Activated naive CD4-positive, alpha-beta T cell treated with anti-CD3 and anti-CD28 coated beads, Interleukin-2, amount 50 U/mL, for 72 hours (primary cell): ENCODE data around the gene SPATS2. TPM values are rescaled to one million over a fixed set of nuclear protein-coding genes. Genes with fewer than 3 reads are reported as not detected.
"Not testable (repeated sequence)": the region's sequence is repeated elsewhere in the genome, so short reads cannot be mapped to it uniquely, and the experiment has no call there.

Source experiments
- ATAC-seq, 2 donors: fragments of 150-1000 bp; cut with Tn5 transposase; 2 replicates each; pipeline ENCODE4 v1.10.0; 2021; ENCODE audit warnings: mild to moderate bottlenecking in 2 of 2, moderate library complexity in 2 of 2
- DNase-seq, 2 donors: peaks; one replicate each; pipeline ENCODE4 v3.0.0; 2021 to 2022; ENCODE audit warnings: low spot score in 2 of 2
- H3K27ac Mint-ChIP-seq, 2 donors: one replicate each; pipeline ENCODE4 v1.8.0; 2022; ENCODE audit warnings: mild to moderate bottlenecking in 2 of 2, mixed read lengths in 2 of 2
- H3K36me3 Mint-ChIP-seq, 2 donors: one replicate each; pipeline ENCODE4 v1.8.0; 2022; ENCODE audit warnings: mixed read lengths in 2 of 2
- H3K9me3 Mint-ChIP-seq, 2 donors: one replicate each; pipeline ENCODE4 v1.8.0; 2022; ENCODE audit warnings: mixed read lengths in 2 of 2
- total RNA-seq, 2 donors: library from RNA; stranded (reverse); gene quantifications; one replicate each; pipeline ENCODE4 v1.2.3, GENCODE V29; 2022

SPATS2 gene
- total RNA-seq, 2 donors from 2014 or later: 14.3 to 20.8 TPM

DNA sequence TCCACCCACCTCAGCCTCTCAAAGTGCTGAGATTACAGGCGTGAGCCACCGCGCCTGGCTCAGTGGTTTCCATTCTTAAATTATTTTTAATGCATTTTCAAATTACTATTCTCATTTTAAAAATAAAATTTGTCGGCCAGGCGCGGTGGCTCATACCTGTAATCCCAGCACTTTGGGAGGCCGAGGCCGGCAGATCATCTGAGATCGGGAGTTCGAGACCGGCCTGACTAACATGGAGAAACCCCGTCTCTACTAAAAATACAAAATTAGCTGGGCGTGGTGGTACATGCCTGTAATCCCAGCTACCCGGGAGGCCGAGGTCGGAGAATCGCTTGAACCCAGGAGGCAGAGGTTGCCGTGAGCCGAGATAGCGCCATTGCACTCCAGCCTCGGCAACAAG lies 33.5 kb upstream of the SPATS2 start:
- not testable (repeated sequence) for ATAC-seq, H3K9me3 Mint-ChIP-seq, DNase-seq, H3K27ac Mint-ChIP-seq
- H3K36me3 Mint-ChIP-seq: peaks cover 5 to 22% of the 10 kb centered on the region in 2 donors

DNA sequence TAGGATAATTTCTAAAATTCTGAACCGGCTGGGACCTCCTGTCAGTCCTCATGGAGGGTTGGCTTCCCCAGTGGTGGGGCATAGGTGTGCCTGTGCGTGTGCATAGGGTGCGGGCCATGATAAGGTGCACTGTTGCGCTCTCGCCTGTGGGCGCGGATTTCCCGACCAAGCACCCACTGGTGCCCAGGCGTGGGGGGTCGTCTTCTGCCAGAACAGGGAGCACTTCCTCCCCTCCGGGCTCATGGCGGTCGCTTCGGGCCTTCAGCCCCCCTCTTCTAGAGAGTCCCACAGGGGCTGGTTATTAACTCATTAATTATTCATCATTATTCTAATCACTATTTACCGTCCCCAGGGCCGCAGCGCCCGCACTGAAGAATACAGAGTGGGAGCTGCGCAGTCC lies 33.0 kb upstream of the SPATS2 start:
- ATAC-seq (no peak), DNase-seq (no peak)
- peaks cover 5 to 22% of the 10 kb centered on the region in 2 donors for H3K36me3 Mint-ChIP-seq
- H3K9me3 Mint-ChIP-seq: no peaks in the 10 kb centered on the region
- H3K27ac Mint-ChIP-seq: no peak overlapping the region

DNA sequence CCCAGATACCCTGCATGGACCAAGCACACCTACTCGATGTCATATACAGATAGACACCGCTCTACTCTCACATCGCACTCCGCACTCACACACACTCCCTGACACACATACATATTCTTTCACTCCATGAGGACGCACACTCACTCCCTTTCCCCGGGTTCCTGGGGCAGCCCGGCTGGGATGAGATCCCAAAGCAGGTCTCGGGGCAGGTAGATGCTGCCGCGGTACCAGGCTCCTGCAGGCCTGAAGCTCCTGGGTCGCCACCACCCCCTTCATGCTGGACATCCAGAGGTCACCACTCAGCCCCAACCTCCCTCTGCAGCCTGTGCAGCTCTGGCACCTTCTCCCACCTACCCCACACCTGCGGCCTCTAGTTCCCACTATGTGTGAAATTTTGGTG lies 32.6 kb upstream of the SPATS2 start:
- ATAC-seq (no peak), DNase-seq (no peak)
- no peaks in the 10 kb centered on the region for H3K9me3 Mint-ChIP-seq
- H3K36me3 Mint-ChIP-seq: peaks cover 5 to 22% of the 10 kb centered on the region in 2 donors
- no peak overlapping the region for H3K27ac Mint-ChIP-seq

DNA sequence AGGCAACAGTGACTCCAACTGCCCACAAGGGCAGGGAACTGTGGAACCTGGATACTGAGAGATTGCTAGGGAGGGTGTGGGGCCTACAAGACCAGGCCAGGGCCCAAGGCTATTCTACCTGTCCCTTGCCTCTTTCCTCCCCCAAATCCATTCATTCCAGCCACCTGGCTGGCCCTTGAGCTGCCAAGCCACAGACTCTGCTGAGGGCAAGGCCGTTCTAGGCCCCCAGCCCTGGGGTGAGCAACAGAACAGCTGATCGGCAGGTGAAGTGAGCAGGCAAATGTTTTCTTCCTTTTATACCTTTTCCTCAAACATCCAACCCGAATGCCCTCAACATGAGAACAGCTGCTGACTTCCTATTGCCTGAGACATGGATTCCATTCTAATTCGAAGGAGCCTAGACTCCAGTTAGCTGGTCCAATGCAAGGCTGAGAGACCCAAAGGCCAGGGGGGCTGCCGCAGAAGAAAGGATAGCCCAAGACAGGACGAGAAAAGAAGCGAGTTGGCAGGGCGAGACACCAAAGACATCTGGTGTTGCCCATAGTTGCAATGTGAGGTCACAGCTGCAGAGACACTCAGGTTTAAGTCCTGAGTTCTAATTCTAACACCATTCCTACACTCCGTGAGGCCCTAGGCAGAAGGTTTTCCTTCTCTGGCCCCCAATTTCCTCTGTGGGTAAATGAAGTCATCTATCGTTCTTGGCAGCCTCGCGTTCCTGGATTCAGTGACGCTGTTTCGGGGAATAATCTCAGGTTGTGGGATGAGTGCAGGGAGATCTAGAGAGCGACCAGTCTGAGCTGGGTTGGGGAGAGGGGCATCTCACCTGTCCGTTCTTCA lies 31.9 kb upstream of the SPATS2 start:
- DNase-seq: no peak
- Mint-ChIP-seq H3K36me3 (peaks cover 5 to 22% of the 10 kb centered on the region in 2 donors), H3K27ac (no peak overlapping the region), H3K9me3 (no peaks in the 10 kb centered on the region)
- ATAC-seq: no peak

DNA sequence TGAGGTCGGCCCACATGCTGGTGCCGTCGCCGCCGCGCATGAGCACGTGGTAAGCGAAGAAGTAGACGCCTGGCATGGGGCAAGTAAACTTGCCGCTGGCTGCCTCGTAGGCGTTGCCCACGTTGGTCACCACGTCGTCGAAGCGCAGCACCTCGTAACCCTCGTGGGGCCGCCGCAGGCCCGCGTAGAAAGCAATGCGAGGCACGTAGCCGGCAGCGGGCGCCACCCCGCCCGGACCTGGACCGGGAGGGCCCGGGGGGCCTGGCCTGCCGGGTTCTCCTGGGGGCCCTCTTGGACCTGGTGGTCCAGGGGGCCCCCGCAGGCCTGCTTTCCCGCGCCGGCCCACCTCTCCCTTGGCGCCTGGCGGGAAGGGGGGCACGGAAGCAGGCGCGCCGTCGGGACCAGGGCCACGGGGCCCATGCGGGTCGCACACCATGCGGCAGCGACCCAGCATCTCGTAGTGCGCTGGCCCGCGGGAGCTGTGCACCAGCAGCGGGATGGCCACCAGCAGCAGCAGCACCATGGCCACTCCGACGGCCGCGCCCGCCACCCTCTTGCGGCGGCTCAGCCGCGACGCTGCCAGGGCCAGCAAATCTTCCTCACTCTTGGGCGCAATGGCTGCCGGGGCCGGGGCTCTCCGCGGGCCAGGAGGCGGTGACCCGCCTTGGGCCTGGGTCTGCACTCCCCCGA lies 31.2 kb upstream of the SPATS2 start:
- H3K27ac Mint-ChIP-seq: no peak overlapping the region
- H3K9me3 Mint-ChIP-seq: no peaks in the 10 kb centered on the region
- DNase-seq (no peak), ATAC-seq (no peak)
- H3K36me3 Mint-ChIP-seq: peaks cover 5 to 17% of the 10 kb centered on the region in 2 donors

DNA sequence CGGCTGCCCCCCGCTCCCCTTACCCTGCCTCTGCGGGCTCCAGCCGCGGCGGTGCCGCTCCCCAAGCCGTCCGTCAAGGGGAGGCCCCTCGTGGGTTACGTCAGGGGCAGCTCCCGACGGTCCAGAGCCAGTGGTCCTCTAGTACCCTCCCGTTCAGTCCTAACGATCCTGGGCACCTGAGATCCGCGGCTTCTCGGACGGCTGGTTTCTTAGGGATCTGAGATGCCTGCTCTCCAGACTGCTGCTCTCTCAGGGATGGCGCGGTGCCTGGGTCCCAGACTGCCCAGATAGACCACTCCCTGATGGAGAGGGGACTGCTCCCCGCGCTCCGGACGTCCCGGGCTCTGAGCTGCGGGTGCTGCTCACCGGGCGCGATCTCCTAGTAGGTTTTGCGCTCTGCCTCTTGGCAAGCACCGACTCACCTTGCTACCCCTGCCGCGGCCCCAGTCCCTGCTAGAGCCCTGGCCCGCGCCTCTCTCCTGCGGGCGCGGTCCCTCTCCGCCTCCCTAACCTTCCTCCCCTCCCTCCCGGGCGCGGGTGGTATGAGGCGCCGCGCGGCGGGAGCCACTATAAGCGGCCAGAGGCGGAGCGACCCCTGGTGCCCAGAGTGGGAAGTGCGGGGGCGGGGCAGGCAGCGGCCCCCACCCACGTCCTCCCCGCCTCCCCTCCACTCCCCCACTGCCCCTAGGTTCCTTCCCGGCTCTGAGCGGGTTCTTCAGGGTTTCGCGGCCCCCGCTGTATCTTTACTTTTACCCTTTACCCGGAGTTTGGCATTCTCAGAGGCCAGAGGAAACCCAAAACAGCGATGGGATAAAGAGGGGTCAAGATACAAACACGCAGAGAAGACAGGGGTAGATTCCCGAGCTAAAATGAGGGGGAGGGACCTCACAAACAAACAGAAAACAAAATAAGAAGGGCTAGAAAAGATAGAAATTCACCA lies 30.3 kb upstream of the SPATS2 start, which contains the start of gene C1QL4:
C1QL4 (minus strand) TSS at position 544 of the 940 bp plus-strand sequence. CDS start 711 bp downstream, outside the sequence.
- Mint-ChIP-seq H3K36me3 (peaks cover 5 to 9% of the 10 kb centered on the region in 2 donors), H3K9me3 (no peaks in the 10 kb centered on the region), H3K27ac (no peak within 1 kb of the TSS)
- DNase-seq: peak; percentile 82 to 96
- ATAC-seq: peak; percentile 84 to 85

DNA sequence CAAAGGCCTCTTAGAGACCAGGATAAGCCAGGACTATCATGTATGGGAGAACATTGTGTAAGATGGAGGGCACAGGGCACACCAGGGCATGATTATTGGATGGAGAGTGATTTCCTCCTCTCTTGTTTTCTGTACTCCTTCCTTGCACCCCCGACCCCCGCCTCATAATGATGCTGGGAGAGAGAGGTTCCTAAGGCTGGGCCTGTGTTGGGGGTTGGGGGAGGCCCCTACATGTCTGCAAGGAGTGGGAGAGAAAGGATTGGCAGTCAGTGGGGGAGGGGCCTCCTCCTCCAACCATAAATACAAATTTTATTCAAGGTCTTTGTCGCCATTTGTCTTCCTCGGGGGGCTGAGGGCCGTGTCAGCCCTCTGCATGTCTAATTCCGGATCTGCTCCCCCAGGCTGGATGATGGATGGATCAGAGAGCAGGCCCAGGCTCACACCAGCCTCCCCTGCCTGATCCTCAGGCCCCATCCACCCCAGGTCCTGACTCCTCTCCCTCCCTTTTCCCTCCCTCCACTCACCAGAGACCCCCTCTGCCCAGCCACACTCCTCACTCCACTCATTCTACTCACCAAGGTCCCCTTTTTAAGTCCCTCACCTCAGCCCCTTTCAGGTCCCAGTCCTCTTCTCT lies 28.3 kb upstream of the SPATS2 start:
- no peak for DNase-seq
- Mint-ChIP-seq H3K9me3 (no peaks in the 10 kb centered on the region), H3K36me3 (peaks cover 5 to 7% of the 10 kb centered on the region in 2 donors), H3K27ac (no peak overlapping the region)
- no peak for ATAC-seq

DNA sequence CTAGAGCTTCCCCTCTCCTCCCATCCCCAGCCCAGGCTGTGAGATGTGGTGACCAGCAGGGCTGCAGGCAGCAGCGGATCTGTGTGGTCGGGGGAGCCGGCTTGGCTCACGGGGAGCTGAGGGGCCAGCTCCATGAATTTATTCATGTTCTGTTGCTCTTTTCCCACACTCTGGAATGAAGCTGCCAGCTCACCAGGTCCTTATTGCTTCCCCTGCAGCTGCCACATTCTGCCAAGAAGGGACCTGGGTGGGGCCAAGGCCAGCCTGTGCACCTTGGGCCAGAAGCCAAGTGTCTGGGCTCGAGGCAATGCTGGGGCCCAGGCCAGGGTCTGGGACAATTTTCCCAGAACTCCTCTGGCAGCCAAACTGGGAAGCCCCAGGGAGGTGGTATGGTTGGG lies 27.8 kb upstream of the SPATS2 start:
- Mint-ChIP-seq H3K9me3 (no peaks in the 10 kb centered on the region), H3K36me3 (peaks cover 5 to 7% of the 10 kb centered on the region in 2 donors), H3K27ac (no peak overlapping the region)
- DNase-seq (peak in 1 of 2 donors; percentile 48), ATAC-seq (no peak)

DNA sequence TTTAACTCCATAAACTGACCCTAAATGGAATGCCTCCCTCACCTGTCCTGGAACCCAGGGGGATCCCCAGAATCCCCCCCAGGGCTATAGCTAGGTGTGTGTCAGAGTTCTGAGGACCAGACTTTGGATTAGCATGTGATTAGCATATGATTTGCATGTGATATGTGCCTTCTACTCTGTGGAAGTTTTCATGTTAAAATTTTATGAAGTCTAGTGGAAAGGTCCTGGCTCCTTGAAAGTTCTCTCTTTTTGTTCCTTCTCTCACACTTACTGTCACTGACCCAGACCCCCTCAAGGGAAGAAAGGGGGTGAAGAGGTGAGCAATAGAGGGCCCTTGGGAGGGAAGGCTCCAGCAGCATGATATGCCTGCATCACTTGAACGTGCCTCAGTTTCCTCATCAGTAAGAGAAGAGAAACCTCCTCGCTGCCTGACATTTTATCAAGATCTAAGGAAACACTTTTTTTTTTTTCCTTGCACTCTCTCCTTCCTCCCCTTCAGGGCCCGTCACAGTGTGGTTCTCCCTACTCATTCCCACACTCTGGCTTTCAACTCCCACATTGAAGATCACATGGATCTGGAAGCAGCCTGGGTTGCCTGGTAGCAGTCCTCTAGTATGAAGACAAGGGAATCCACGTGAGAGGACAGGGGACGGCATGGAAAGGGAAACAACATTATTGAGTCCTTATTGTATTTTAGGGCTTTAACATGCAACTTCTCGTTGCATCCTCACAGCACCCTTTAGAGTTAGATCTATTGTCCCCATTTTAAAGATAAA lies 27.0 kb upstream of the SPATS2 start:
- Mint-ChIP-seq H3K27ac (no peak overlapping the region), H3K36me3 (peaks cover 5% of the 10 kb centered on the region in 2 donors), H3K9me3 (no peaks in the 10 kb centered on the region)
- no peak for ATAC-seq
- peak in 1 of 2 donors; percentile 13 for DNase-seq

DNA sequence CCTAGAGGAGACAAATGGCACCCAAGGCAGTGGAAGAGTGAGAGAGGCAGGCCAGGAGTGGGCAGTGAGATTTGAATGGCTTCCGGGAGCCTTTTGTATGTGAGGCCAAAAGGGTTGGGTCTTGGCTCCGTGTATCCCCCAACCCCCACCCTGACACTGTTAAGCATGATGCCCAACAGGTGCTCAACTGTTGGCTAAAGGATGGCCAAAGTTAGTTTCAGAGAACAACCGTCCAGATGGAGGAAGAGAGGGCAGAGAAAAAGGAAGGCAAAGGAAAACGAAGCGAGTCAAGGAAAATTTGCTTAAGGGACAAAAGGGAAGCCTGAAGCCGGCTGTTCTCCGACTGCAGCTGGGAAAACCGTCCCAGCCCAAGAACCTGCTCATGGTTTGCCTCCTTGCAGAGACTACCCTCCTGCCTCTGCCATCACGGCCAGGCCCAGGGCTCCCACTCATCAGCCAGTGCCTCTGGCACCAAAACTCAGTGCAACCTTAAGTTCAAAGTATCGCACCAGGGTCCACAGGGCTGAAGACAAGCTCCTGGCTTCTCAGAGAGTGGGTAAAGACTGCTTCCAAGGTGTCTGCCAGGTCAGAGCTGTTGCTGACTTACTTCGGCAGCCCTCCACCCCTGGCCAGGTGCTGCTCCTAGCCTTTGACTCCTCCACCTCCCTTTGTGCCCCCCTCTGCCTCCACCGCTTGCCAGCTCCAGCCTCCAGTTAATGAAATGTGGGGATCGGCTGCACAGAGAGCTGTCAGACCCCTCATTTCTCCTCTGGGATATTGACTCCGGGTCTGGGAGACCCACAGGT lies 26.1 kb upstream of the SPATS2 start:
- no peak overlapping the region for H3K27ac Mint-ChIP-seq
- H3K36me3 Mint-ChIP-seq: no peaks in the 10 kb centered on the region
- DNase-seq: peak in 1 of 2 donors; percentile 44
- no peak for ATAC-seq
- no peaks in the 10 kb centered on the region for H3K9me3 Mint-ChIP-seq

DNA sequence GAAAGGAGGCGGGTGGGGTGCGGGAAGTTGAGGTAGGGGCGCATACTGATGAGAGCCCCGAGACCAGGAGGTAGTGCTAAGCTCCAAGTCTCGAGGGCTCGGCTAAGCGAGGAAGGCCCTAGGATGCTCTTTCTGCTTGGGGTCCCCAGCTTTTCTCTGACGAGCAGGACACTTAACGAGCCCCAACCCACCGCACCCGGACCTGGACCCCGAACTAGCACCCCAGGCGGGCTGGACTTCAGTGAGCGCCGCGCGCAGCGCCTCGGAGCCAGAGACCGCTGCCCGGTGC lies 25.5 kb upstream of the SPATS2 start:
- Mint-ChIP-seq H3K27ac (no peak overlapping the region), H3K9me3 (no peaks in the 10 kb centered on the region), H3K36me3 (no peaks in the 10 kb centered on the region)
- DNase-seq (no peak), ATAC-seq (no peak)

DNA sequence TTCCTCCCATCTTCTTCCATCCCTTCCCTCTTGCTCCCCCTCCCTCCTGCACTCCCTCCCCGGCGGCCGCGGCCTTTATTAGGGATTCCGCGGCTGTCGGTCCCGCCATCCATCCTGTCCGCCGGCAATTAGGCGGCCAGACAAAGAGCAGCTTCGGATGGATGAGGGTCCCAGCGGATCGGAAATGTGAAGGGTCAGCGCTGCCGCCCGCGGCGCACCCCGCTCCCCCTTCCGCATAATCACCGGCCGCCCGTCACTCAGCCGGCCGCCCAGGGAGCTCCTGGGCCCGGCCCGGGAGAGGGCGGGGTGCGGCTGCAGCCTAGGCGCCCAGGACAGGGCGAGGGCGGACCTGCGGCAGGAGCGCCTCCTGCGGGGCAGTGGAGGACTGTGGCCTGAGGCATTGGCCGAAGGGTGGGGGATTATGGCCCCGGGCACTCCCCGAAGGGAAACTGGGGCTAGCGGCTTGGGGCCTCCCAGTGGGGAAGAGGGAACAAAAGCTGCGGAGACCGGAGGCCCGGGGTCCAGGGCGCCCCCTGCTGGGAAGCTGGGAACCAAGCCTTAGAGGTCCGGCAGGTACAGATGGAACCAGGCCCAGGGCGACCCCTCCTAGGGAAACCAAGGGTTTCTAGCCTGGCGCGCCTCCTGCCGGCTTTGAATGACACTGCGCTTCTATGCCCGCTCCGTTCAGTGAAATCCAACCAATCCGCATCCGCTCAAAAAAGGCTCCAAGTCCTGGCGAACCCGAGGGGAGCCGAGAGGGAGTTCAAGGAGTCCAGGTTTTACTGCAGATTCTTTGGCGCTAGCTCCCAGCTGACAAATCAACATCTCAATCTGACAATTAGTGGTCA lies 25.0 kb upstream of the SPATS2 start:
- H3K27ac Mint-ChIP-seq: no peak overlapping the region
- peak; percentile 72 to 82 for ATAC-seq

DNA sequence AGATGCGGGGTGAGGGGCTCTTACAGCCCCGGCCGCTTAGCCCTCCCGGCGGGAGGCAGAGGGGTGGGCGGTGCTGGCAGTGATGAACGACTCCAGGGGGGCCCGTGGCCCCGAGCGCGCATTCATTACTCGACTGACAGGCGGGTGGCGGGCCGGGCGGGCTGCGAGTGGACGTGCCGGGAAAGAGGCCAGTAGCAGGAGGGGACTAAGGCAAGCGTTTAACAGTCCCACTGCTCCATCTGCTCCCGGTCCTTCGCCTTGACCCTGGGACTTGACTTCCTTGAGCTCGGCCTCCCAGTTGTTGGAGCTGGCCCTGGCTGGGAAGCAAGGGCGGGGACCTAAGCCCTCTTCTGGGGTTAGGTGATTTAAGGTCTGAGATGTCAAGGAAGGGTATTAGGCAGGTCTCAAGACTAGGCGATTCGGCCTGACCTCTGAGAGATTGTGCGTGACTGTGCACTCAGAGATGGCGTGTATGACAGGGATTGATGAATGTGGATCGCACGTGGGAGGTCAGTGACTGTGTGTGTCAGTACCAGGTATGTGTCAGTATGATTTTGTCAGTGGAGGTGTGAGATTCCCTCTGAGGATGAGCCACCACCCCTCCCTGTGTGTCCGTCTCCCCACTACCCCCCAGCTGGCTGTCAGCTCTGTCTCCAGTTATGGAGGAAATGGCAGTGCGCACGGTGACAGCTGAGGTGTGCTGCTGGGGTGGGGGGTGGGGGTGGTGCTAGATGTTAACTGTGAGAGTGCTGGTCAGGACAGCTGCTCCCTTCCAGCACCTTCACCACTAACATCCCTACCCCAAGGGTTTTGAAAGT lies 24.1 kb upstream of the SPATS2 start:
- DNase-seq: no peak

More for the DNA sequence above, 25.0 kb upstream of the SPATS2 start:
- peak; percentile 75 to 89 for DNase-seq
- Mint-ChIP-seq H3K36me3 (no peaks in the 10 kb centered on the region), H3K9me3 (no peaks in the 10 kb centered on the region)

More for the DNA sequence above, 24.1 kb upstream of the SPATS2 start:
- Mint-ChIP-seq H3K9me3 (no peaks in the 10 kb centered on the region), H3K27ac (no peak overlapping the region), H3K36me3 (no peaks in the 10 kb centered on the region)
- peak; percentile 55 to 75 for ATAC-seq
